Measurements from ENCODE around the gene ANKFY1. TPM values are rescaled to one million over a fixed set of nuclear protein-coding genes. Genes with fewer than 3 reads are reported as not detected.

ANKFY1 gene
- total RNA-seq, 1 donor from 2014 or later: 44.2 TPM

Small RNA genes within 50 kb of the gene (small RNA-seq; reads per million reads assigned to genes)
- not detected for gene RF00019

Other genes starting within 250 kb of the ANKFY1 start
- gene ZZEF1, start 120.9 kb downstream of the ANKFY1 start, total RNA-seq: 56.7 TPM
- gene CYB5D2, start 120.8 kb downstream of the ANKFY1 start, total RNA-seq: 15.7 TPM
- gene UBE2G1, start 102.7 kb upstream of the ANKFY1 start, total RNA-seq: 45.4 TPM
- not detected for gene SPNS3, start 170.0 kb upstream of the ANKFY1 start, total RNA-seq
- gene SPNS2, start 234.9 kb upstream of the ANKFY1 start, total RNA-seq: 79.3 TPM

Measured in vagina (tissue), 1 donor.